Caco-2 (cell line): Measurements from ENCODE around the gene GRB10. TPM values are rescaled to one million over a fixed set of nuclear protein-coding genes. Genes with fewer than 3 reads are reported as not detected.

Experiments used
- BruUV-seq: library from RNA; stranded (reverse); fragments of 400-500 nt; replicated peaks from 2 replicates; lab custom pipeline; 2021; lab: Mats Ljungman, UMichigan
- CTCF ChIA-PET: fragments of 300-600 bp; sonication (Branson Sonifier 250); formaldehyde crosslinking; loops from one replicate; lab custom pipeline; 2022; ENCODE audit warnings: antibody characterized with exemption; lab: Charles Lee
- POLR2A ChIA-PET: fragments of 300-600 bp; sonication (Branson Sonifier 250); formaldehyde crosslinking; loops from one replicate; lab custom pipeline; 2022; ENCODE audit warnings: antibody characterized with exemption; lab: Charles Lee
- DNase-seq, 2 experiments: peaks; one replicate each; pipeline versions ENCODE4 v3.0.0 to v3.0.0-alpha.2; 2020 to 2022
- H3K27me3 ChIP-seq: replicated peaks from 2 replicates; pipeline ENCODE4 v1.6.0; 2011; ENCODE audit warnings: low read length; ENCODE audit not compliant: control insufficient read depth, insufficient read depth
- H3K36me3 ChIP-seq: 2 replicates; pipeline ENCODE4 v1.5.1; 2011; ENCODE audit warnings: low read length; ENCODE audit not compliant: control insufficient read depth, insufficient read depth
- H3K4me1 ChIP-seq: fragments of 250-450 bp; sonication (Bioruptor Pico); 2 replicates; pipeline ENCODE4 v1.5.1; 2020; ENCODE audit warnings: mild to moderate bottlenecking
- H3K4me3 ChIP-seq: 2 replicates; pipeline ENCODE4 v1.5.1; 2011; ENCODE audit warnings: low read depth, mild to moderate bottlenecking, control low read depth, low read length
- H3K9me3 ChIP-seq: fragments of 250-450 bp; sonication (Bioruptor Pico); 2 replicates; pipeline ENCODE4 v1.5.1; 2020; ENCODE audit warnings: mild to moderate bottlenecking, moderate library complexity
- H3K27ac Mint-ChIP-seq: one replicate; pipeline ENCODE4 v1.8.0; 2022; ENCODE audit warnings: mixed read lengths; ENCODE audit not compliant: unreplicated experiment
- H3K27me3 Mint-ChIP-seq: one replicate; pipeline ENCODE4 v1.8.0; 2022; ENCODE audit warnings: mixed read lengths; ENCODE audit not compliant: insufficient read depth, unreplicated experiment
- H3K36me3 Mint-ChIP-seq: one replicate; pipeline ENCODE4 v1.8.0; 2022; ENCODE audit warnings: mild to moderate bottlenecking, mixed read lengths; ENCODE audit not compliant: insufficient read depth, unreplicated experiment
- H3K4me1 Mint-ChIP-seq: one replicate; pipeline ENCODE4 v1.8.0; 2022; ENCODE audit warnings: low read depth, mixed read lengths; ENCODE audit not compliant: unreplicated experiment
- H3K4me3 Mint-ChIP-seq: one replicate; pipeline ENCODE4 v1.8.0; 2022; ENCODE audit warnings: mild to moderate bottlenecking, moderate library complexity, mixed read lengths; ENCODE audit not compliant: unreplicated experiment
- H3K9me3 Mint-ChIP-seq: one replicate; pipeline ENCODE4 v1.8.0; 2022; ENCODE audit warnings: mixed read lengths; ENCODE audit not compliant: unreplicated experiment
- intact Hi-C: fragments of 100-400 bp; cut with micrococcal nuclease; formaldehyde crosslinking; loops from one replicate; pipeline ENCODE4 v1.10.0; 2022; ENCODE audit not compliant: unreplicated experiment
- total RNA-seq: library from RNA; stranded (reverse); gene quantifications from 2 replicates; pipeline ENCODE4 v1.2.3, GENCODE V29; 2022
- TF ChIP-seq, protein P1 (sequence below), 2 experiments: fragments of 200-600 bp in 1 of 2; IDR thresholded peaks; 1 replicate in 1 of 2; 2 replicates in 1 of 2; pipeline versions ENCODE4 v1.5.1 to v1.8.0; 2011 to 2022; ENCODE audit warnings: antibody characterized with exemption in 1 of 2, control low read depth in 1 of 2, inconsistent platforms in 1 of 2, low read depth in 1 of 2, low read length in 1 of 2, mild to moderate bottlenecking in 1 of 2, moderate library complexity in 1 of 2; ENCODE audit not compliant: insufficient read depth in 1 of 2, severe bottlenecking in 1 of 2, unreplicated experiment in 1 of 2

GRB10 gene
- total RNA-seq, 1 experiment from 2014 or later = 79.3 TPM

DNA sequence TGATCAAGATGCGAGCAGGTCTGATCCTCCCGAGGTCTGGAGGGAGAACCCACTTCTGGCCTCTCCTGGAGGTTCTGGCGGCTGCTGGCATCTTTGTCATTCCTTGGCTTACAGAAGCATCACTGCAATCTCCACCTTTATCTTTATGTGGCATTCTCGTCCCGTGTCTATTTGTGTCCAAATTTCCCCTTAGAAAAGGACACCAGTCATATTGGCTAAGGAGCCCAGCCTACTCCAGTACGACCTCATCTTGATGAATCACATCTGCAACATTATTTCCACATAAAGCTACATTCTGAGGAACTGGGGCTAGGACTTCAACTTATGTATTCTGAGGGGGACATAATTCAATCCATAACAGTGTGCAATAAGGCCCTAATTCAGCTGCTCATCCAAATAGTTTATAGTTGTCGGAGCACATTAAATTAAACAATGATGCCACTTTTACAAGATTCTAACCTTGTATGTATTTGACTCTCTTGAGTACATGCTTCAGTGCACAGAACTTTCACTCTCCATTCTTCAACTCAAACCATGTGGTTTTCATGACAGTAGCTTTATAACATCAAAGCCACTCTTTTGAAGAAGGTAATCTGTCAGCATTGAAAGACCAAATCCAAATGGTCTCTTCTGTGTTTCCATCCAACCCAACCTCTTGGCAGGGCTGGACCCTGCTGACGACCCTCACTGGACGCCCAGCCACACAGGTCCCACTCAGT, 131.3 kb downstream of the GRB10 start:
- no peak overlapping the region for H3K27ac Mint-ChIP-seq
- ChIA-PET CTCF (interaction anchor here (1.2 kb wide), 1 partner anchor 10 kb away, joined by 3 read pairs; no protein-coding TSS in a partner anchor), POLR2A (interaction anchor here (0.6 kb wide), 1 partner anchor 25 kb away, joined by 9 read pairs; no protein-coding TSS in a partner anchor)
- intact Hi-C loops = no loop called here
- Histone ChIP-seq H3K4me3 (no peak overlapping the region), H3K9me3 (no peaks in the 10 kb centered on the region), H3K4me1 (no peaks in the 10 kb centered on the region), H3K27me3 (no peaks in the 10 kb centered on the region), H3K36me3 (no peaks in the 10 kb centered on the region)
- H3K4me1 Mint-ChIP-seq = no peaks in the 10 kb centered on the region
- H3K36me3 Mint-ChIP-seq = peaks cover 28% of the 10 kb centered on the region
- BruUV-seq = no TSS peak
- TF ChIP-seq, protein P1, sequence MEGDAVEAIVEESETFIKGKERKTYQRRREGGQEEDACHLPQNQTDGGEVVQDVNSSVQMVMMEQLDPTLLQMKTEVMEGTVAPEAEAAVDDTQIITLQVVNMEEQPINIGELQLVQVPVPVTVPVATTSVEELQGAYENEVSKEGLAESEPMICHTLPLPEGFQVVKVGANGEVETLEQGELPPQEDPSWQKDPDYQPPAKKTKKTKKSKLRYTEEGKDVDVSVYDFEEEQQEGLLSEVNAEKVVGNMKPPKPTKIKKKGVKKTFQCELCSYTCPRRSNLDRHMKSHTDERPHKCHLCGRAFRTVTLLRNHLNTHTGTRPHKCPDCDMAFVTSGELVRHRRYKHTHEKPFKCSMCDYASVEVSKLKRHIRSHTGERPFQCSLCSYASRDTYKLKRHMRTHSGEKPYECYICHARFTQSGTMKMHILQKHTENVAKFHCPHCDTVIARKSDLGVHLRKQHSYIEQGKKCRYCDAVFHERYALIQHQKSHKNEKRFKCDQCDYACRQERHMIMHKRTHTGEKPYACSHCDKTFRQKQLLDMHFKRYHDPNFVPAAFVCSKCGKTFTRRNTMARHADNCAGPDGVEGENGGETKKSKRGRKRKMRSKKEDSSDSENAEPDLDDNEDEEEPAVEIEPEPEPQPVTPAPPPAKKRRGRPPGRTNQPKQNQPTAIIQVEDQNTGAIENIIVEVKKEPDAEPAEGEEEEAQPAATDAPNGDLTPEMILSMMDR (IDR thresholded peaks at IDR 0.05; ENCODE audit: insufficient read depth in 1 of 2, low read depth in 1 of 2, low read length in 1 of 2, severe bottlenecking in 1 of 2, unreplicated experiment in 1 of 2) = no peak
- no peaks in the 10 kb centered on the region for H3K27me3 Mint-ChIP-seq
- H3K9me3 Mint-ChIP-seq = no peaks in the 10 kb centered on the region
- no peak for DNase-seq
- H3K4me3 Mint-ChIP-seq = no peak overlapping the region

DNA sequence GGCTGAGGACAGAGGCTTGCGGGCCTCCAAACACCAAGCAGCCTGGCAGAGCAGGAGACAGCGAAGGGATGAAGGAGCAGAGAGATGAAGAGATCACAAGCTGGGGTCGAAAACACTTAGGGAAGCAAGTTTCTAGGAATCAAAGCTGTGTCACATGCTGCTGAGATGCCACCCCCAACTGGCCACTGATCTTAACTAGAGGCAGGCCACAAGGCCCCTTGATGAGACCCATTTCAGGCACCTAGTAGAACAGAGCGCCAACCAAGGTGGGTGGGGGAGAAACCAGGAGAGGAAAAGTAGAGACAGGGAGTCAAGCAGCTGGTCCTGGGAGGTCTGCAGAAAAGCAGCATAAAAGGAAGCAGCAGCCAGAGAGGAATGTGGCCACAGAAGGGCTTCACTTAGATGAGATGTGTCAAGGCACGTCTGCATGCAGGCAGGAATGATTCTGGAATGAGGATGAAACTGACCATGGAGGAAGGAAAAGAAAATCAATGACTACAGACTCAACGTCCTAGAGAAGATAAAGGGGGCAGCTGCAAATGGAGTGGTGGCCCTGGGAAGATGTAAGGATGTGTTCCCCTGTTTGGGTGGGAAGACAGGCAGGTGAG, 132.5 kb downstream of the GRB10 start:
- CTCF ChIA-PET = interaction anchor here (1.2 kb wide), 1 partner anchor 9 kb away, joined by 3 read pairs; no protein-coding TSS in a partner anchor
- BruUV-seq = no TSS peak
- no peak for DNase-seq
- Histone ChIP-seq H3K9me3 (no peaks in the 10 kb centered on the region), H3K4me1 (no peaks in the 10 kb centered on the region), H3K36me3 (no peaks in the 10 kb centered on the region), H3K27me3 (no peaks in the 10 kb centered on the region), H3K4me3 (no peak overlapping the region)
- H3K27me3 Mint-ChIP-seq = no peaks in the 10 kb centered on the region
- POLR2A ChIA-PET = no interaction called here
- intact Hi-C loops = no loop called here
- H3K4me3 Mint-ChIP-seq = no peak overlapping the region
- TF ChIP-seq, protein P1 (IDR thresholded peaks at IDR 0.05; ENCODE audit: insufficient read depth in 1 of 2, low read depth in 1 of 2, low read length in 1 of 2, severe bottlenecking in 1 of 2, unreplicated experiment in 1 of 2) = no peak
- H3K9me3 Mint-ChIP-seq = no peaks in the 10 kb centered on the region
- no peak overlapping the region for H3K27ac Mint-ChIP-seq
- peaks cover 17% of the 10 kb centered on the region for H3K36me3 Mint-ChIP-seq
- no peaks in the 10 kb centered on the region for H3K4me1 Mint-ChIP-seq

DNA sequence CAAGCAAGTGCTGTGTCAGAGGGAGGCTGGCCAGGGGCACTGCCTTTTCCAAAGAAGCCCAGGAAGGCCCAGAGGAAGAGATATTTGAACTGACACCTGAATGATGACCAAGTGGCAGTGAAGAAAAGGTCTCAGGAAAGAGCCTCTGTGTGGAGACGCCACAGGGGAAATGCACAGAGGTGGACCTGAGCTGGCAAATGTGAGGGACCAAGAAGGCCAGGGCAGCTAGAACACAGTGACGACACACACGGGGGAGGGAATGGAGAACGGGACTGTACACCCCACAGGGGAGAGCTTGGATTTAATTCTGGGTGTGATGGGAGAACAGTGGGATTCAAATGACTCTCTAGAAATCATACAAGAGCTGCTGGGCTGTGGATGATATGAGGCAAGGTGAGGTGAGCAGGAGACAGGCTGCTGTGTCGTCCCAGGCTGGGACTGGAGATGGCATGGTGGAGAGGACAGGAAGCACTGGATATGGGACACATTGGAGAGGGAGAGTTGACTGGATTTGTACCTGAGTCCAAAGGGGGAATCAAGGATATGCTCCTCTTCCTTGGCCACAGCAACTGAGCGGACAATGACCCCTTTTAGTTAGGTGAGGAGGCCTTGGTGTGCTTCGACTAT, 133.3 kb downstream of the GRB10 start:
- Mint-ChIP-seq H3K9me3 (no peaks in the 10 kb centered on the region), H3K27me3 (no peaks in the 10 kb centered on the region), H3K4me1 (no peaks in the 10 kb centered on the region), H3K27ac (no peak overlapping the region), H3K4me3 (no peak overlapping the region), H3K36me3 (peaks cover 17% of the 10 kb centered on the region)
- Histone ChIP-seq H3K27me3 (no peaks in the 10 kb centered on the region), H3K36me3 (no peaks in the 10 kb centered on the region), H3K9me3 (no peaks in the 10 kb centered on the region), H3K4me3 (no peak overlapping the region), H3K4me1 (no peaks in the 10 kb centered on the region)
- no TSS peak for BruUV-seq
- TF ChIP-seq, protein P1 (IDR thresholded peaks at IDR 0.05; ENCODE audit: insufficient read depth in 1 of 2, low read depth in 1 of 2, low read length in 1 of 2, severe bottlenecking in 1 of 2, unreplicated experiment in 1 of 2) = no peak
- DNase-seq = no peak
- ChIA-PET CTCF (no interaction called here), POLR2A (no interaction called here)
- intact Hi-C loops = no loop called here
